Fibroblast of skin of left biceps (primary cell): ENCODE results near the gene PGK2.

Experiments
- DNase-seq, 2 experiments: peaks; one replicate each; pipeline ENCODE4 v3.0.0-alpha.2; 2013; ENCODE audit warnings: low read depth in 2 of 2

PGK2 gene

GRCh38 chr6:49736017-49736508 is 51.0 kb downstream of the PGK2 start:
- DNase-seq: no peak
